Jurkat, Clone E6-1 (cell line): ENCODE measurements around the gene MUC20.
A peak's percentile ranks its signal among the peaks of the same experiment; 100 is the strongest.
"Not testable (repeated sequence)": the region's sequence is repeated elsewhere in the genome, so short reads cannot be mapped to it uniquely, and the experiment has no call there.

ENCODE experiments used
- DNase-seq: peaks from one replicate; pipeline ENCODE4 v3.0.0-alpha.2; 2011; ENCODE audit warnings: low read depth, low spot score
- H3K4me3 ChIP-seq: 2 replicates; pipeline ENCODE4 v1.5.1; 2011; ENCODE audit warnings: mild to moderate bottlenecking, low read length, control low read depth, moderate library complexity

The MUC20 gene

DNA sequence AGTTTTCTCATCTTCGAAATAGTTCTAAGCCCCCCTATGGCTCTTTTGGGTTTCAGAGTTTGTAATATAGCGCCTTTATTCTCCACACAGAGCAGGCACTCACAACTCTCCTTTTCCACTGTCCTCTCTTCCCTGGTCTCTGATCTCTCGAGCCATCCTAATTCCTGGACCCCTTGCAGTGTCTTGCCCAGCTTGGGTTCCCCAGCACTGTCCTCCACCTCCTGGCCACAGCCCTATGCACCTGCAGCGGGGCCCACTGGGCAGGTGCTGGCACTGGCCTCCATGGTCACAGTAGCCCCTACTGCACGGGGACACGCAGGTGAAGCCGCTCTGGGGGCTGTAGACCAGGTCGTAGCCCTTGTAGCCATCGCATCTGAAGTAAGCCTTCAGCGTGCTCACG, 27.9 kb downstream of the MUC20 start:
- no peak for DNase-seq
- H3K4me3 ChIP-seq, result no peak overlapping the region

GRCh38 chr3:195749101-195749500, 28.3 kb downstream of the MUC20 start:
- not testable (repeated sequence) for H3K4me3 ChIP-seq, DNase-seq

DNA sequence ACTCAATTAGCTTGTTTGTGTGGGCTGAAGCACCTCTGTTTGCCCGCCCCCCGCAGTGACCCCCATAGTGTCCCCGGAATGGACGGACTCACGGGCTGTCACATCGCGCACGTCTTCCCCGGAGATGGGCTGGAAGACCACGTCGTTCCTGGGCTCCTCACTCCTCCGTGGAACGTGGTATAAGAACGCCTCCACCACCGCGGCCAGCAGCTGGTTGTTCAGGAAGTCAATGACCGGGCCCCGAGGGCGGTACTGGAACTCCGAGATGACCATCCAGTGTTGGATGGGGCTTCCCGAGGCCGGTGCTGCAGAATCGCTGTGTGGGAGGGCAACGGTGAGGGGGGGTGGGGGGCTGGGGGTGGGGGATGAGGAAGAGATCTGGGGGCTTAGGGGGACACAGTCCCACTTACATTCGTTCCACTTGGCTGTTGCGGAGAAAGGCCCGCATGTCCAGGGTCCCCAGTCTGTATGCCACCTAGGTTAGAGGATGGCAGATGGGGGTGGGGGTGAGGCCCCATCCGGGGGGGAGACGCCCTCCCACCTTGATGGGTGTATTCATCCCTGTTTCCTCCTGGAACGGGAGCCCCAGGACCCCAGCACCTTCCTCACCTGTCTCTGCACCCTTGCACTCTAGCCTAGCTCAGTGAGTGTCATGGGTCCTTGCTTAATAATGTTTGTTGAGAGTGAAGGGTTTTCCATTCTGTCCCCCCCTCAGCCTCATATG, 30.2 kb downstream of the MUC20 start:
- H3K4me3 ChIP-seq, result no peak overlapping the region
- DNase-seq, result no peak

DNA sequence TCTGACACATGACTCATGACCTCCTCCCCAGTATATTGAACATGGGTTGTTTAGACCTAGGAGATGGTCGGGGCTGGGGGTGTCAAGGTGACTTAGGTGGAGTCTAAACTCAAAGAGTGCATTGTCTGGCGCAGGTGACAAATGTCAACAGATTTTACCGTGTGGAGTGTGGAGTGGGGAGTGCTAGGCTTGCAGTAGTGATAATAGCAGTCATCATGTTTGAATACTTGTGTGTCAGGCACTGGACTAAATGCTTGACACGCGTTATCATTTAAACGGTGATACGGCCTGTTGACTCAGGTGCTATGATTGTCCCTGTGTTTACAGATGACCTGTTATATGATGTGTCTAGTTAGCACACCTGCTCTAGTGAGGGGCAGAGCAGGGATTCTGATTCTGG, 30.8 kb downstream of the MUC20 start:
- no peak overlapping the region for H3K4me3 ChIP-seq
- no peak for DNase-seq

DNA sequence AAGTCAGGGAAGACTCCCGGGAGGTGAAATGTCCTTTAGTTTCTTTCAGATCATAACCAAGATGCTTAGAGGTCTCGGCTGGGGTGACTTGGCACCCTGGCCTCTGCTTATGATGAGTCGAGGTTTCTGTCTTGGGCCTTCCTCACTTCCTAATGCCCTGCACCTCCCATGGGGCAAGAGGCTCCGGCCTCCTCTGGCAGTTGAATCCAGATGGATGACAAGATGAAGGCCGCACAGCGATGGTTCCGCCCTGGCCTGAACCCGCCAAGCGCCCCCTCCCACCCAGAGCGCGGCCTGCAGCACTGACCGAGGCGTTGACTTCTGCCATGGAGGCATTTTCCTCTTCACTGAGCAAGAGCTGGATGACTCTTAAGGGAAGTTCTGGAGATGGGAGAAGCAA, 31.3 kb downstream of the MUC20 start:
- H3K4me3 ChIP-seq, result no peak overlapping the region
- DNase-seq, result no peak

DNA sequence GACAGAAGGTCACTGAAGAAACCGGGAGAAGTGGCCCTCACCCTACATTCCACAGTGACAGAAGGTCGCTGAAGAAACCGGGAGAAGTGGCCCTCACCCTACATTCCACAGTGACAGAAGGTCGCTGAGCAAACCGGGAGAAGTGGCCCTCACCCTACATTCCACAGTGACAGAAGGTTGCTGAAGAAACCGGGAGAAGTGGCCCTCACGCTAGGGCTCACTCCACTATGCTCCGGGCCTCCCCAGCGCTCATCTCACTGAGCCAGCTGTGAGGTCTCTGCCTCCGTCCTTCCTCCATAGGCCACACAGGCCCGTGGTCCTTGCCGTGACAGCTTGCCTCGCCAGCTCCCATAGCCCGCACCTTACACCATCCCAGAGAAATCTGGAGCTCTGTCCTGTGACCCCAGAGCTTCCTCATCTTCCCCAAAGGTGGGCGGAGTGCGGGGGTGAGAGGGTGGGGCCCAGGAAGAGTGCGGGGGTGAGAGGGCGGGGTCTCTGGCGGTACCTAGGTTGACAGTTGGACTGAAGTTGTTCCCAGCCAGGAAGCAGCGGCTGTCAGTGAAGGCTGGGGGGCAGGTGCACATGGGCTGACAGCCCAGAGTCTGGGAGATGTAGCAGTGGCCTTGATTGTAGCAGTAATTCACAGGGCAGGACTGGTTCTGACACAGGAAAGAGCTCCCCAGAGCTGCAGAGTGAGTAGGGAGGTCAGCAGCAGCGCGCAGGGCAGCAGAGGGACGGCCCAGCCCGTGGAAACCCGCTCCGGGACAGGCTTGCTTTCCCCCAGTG, 32.0 kb downstream of the MUC20 start:
- DNase-seq, result peak; percentile 60
- H3K4me3 ChIP-seq, result no peak overlapping the region

GRCh38 chr3:195753581-195753980, 32.8 kb downstream of the MUC20 start:
- no peak for DNase-seq
- H3K4me3 ChIP-seq, result no peak overlapping the region

- DNase-seq, result no peak
- H3K4me3 ChIP-seq, result no peak overlapping the region
Observed at GRCh38 chr3:195754141-195754540, 33.4 kb downstream of the MUC20 start.

DNA sequence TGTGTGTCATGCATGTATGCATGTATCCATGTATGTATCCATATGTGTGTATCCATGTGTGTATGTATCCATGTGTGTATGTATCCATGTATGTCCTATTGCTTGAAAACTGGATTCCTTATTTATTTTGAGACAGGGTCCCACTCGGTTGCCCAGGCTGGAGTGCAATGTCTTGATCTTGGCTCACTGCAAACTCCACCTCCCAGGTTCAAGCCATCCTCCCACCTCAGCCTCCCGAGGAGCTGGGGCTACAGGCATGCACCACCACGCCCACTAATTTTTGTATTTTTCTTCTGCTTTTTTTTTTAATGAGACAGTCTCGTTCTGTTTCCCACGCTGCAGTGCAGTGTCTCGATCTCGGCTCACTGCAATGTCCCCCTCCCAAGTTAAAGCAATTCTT, 34.1 kb downstream of the MUC20 start:
- H3K4me3 ChIP-seq, result no peak overlapping the region
- no peak for DNase-seq

DNA sequence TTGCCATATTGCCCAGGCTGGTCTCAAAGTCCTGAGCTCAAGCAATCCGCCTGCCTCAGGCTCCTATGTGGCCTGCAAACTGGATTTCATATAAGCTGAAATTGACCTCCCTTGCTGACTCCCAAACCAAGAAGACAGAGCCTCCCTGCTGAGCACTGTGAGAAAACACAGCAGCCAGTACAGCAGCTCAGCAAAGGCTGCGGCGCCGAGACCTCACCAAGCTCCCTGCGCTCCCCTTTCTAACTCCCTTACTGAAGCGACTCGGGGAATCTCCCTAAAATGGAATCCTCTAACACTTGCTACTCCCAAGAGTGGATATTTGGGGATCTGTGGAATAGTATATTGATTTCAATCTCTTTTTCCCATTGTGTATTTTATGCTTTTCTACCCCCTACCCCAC, 34.6 kb downstream of the MUC20 start:
- no peak for DNase-seq
- no peak overlapping the region for H3K4me3 ChIP-seq

DNA sequence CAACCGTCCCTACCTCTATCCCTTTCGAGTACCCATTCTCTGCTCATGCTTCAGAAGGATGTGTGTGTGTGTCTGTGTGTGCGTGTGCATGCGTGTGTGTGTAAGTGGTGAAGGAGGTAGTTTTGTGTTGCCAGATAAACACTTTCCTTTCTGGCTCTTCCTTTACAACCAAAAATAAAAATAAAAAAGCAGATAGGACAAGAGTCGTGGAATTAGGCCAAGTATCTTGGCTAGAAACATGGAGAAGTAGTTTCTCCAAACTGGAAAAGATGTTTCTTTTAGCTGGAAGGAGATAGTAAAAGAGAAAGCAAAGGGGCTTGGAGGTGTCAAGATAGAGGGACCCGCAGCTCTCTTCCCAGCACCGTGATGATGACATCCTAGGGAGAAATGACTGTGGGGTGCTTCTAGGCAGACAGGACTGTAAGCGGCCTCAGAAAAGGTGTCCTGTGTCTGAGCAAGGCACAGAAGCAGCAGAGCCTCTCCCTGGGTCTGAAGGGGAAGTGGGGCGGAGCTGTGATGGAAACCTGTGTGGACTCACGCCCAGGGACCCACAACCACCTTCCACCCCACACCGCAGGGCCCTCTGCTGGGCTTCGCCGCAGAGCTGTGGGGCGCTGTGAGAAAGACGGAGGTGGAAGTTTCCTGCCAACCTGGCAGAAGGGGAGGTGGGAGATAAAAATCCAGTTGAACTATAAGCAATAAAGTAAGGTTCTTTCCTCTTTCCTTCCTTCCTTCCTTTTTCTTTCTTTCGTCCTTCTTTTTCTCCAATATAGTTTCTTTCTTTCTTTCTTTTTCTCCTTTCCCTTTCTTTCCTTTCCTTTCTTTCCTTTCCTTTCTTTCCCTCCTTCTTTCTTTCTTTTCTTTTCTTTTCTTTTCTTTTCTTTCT, 35.3 kb downstream of the MUC20 start:
- H3K4me3 ChIP-seq, result no peak overlapping the region
- peak; percentile 28 for DNase-seq

GRCh38 chr3:195757438-195757770, 36.6 kb downstream of the MUC20 start:
- DNase-seq, result no peak
- H3K4me3 ChIP-seq, result no peak overlapping the region

DNA sequence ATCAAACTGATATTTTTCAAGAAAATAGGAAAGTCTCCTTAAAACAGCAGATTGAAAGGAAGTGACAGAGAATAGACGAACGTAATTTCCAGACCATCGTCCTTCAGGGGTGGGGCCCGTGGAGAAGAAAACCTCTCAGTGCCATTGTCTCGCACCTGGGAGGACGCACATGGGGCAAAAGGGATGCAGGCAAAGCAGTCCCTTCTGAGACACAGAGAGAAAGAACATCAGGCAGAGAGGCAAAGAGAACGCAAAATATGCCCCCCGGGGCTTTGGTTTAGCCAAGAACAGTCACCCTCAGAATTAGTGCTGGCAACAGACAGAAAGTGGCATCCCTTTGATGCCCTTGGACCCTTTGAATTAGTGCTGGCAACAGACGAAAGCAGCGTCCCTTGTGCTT, 37.0 kb downstream of the MUC20 start:
- DNase-seq, result no peak
- no peak overlapping the region for H3K4me3 ChIP-seq

GRCh38 chr3:195758721-195759353, 38.1 kb downstream of the MUC20 start:
- no peak for DNase-seq
- H3K4me3 ChIP-seq, result no peak overlapping the region

- DNase-seq, result no peak
- no peak overlapping the region for H3K4me3 ChIP-seq
Observed at GRCh38 chr3:195760345-195761122, 39.8 kb downstream of the MUC20 start.

DNA sequence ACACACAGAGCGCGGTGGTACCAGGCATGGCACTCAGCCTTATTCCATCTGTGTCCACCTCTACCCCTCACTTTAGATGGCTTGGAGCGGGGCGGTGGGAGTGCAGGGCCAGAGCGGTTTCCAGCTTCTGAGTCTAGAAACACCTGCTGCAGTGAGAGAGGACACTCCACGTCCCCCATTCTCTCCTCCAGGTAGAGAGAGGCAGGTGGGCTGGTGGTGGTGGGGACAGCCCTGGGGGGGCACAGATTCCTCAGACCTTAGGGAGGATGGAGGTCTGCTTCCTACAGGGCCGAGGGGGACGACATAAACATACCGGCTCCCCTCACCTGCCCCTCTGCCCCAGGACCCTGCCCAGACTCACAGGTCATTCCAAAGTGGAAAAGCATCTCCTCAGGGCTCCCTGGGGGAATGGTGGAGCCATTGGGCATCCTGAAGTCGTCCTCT, 40.4 kb downstream of the MUC20 start:
- no peak for DNase-seq
- H3K4me3 ChIP-seq, result no peak overlapping the region

GRCh38 chr3:195761567-195762248, 40.9 kb downstream of the MUC20 start:
- peak; percentile 27 for DNase-seq

GRCh38 chr3:195762249-195762585, 41.4 kb downstream of the MUC20 start:
- no peak overlapping the region for H3K4me3 ChIP-seq
- DNase-seq, result no peak

More at GRCh38 chr3:195761567-195762248, 40.9 kb downstream of the MUC20 start:
- H3K4me3 ChIP-seq, result no peak overlapping the region
